GM23338 (cell line): ENCODE results near the gene HK1. TPM values are rescaled to one million over a fixed set of nuclear protein-coding genes. Genes with fewer than 3 reads are reported as not detected.

Source experiments
- ATAC-seq: fragments of 200-7000 bp; cut with Tn5 transposase; 3 replicates; pipeline ENCODE4 v1.9.1; 2020
- DNase-seq: peaks from one replicate; pipeline ENCODE4 v3.0.0-alpha.2; 2015; ENCODE audit warnings: low spot score
- H2AFZ ChIP-seq: fragments of 200-600 bp; sonication (generic); 2 replicates; pipeline ENCODE4 v1.8.0; 2016; ENCODE audit warnings: antibody characterized with exemption, mild to moderate bottlenecking, moderate library complexity
- H3F3A ChIP-seq: fragments of 200-600 bp; sonication (generic); replicated peaks from 2 replicates; pipeline ENCODE4 v1.8.0; 2017; ENCODE audit warnings: antibody characterized with exemption, mixed run types, low read depth
- H3K27ac ChIP-seq: fragments of 200-600 bp; sonication (generic); 2 replicates; pipeline ENCODE4 v1.6.1; 2016; ENCODE audit warnings: low read depth
- H3K27me3 ChIP-seq: fragments of 200-600 bp; sonication (generic); 2 replicates; pipeline ENCODE4 v1.8.0; 2016; ENCODE audit warnings: mild to moderate bottlenecking, mixed run types, moderate library complexity; ENCODE audit not compliant: insufficient read depth
- H3K36me3 ChIP-seq: fragments of 200-600 bp; sonication (generic); 2 replicates; pipeline ENCODE4 v1.8.0; 2016; ENCODE audit warnings: mild to moderate bottlenecking; ENCODE audit not compliant: insufficient read depth
- H3K4me1 ChIP-seq: fragments of 200-600 bp; sonication (generic); 2 replicates; pipeline ENCODE4 v1.8.0; 2016; ENCODE audit warnings: mild to moderate bottlenecking, moderate library complexity; ENCODE audit not compliant: insufficient read depth
- H3K4me2 ChIP-seq: fragments of 200-600 bp; sonication (generic); 2 replicates; pipeline ENCODE4 v1.7.1; 2017; ENCODE audit warnings: mixed run types
- H3K4me3 ChIP-seq: fragments of 200-600 bp; sonication (generic); 2 replicates; pipeline ENCODE4 v1.6.1; 2016; ENCODE audit warnings: mixed run types
- H3K79me2 ChIP-seq: fragments of 200-600 bp; sonication (generic); replicated peaks from 2 replicates; pipeline ENCODE4 v1.8.0; 2017; ENCODE audit warnings: mild to moderate bottlenecking; ENCODE audit not compliant: insufficient read depth
- H3K9me2 ChIP-seq: fragments of 200-600 bp; sonication (generic); 2 replicates; pipeline ENCODE4 v1.8.0; 2017; ENCODE audit not compliant: insufficient read depth
- H4K20me1 ChIP-seq: fragments of 200-600 bp; sonication (generic); replicated peaks from 2 replicates; pipeline ENCODE4 v1.8.0; 2017; ENCODE audit warnings: mild to moderate bottlenecking; ENCODE audit not compliant: insufficient read depth
- H3K27ac Mint-ChIP-seq: 2 replicates; pipeline ENCODE4 v1.8.0; 2020; ENCODE audit warnings: inconsistent platforms, mild to moderate bottlenecking, moderate library complexity, mixed read lengths
- H3K27me3 Mint-ChIP-seq: 3 replicates; pipeline ENCODE4 v1.8.0; 2022; ENCODE audit warnings: low read depth, mild to moderate bottlenecking, moderate library complexity, mixed read lengths, inconsistent platforms; ENCODE audit not compliant: insufficient read depth, poor library complexity
- H3K36me3 Mint-ChIP-seq: 3 replicates; pipeline ENCODE4 v1.8.0; 2021; ENCODE audit warnings: low read depth, mild to moderate bottlenecking, inconsistent platforms, moderate library complexity, mixed read lengths
- H3K4me1 Mint-ChIP-seq: 3 replicates; pipeline ENCODE4 v1.8.0; 2020; ENCODE audit warnings: mild to moderate bottlenecking, inconsistent platforms, mixed read lengths
- H3K4me3 Mint-ChIP-seq: 3 replicates; pipeline ENCODE4 v1.8.0; 2021; ENCODE audit warnings: moderate library complexity, mild to moderate bottlenecking, inconsistent platforms, mixed read lengths
- H3K9me3 Mint-ChIP-seq: 3 replicates; pipeline ENCODE4 v1.8.0; 2020; ENCODE audit warnings: moderate library complexity, mild to moderate bottlenecking, inconsistent platforms, mixed read lengths
- CREB1 ChIP-seq: fragments of 250-450 bp; sonication (Bioruptor Pico); IDR thresholded peaks from 2 replicates; pipeline ENCODE4 v1.5.0; 2020; ENCODE audit warnings: low read depth, mild to moderate bottlenecking, moderate library complexity
- EZH2phosphoT487 ChIP-seq: fragments of 200-600 bp; sonication (generic); IDR thresholded peaks from one replicate; pipeline ENCODE4 v1.8.1; 2018; ENCODE audit warnings: antibody characterized with exemption; ENCODE audit not compliant: unreplicated experiment
- JUNB ChIP-seq: IDR thresholded peaks from one replicate; pipeline ENCODE4 v1.6.1; 2016; ENCODE audit warnings: antibody characterized with exemption; ENCODE audit not compliant: unreplicated experiment
- NANOG ChIP-seq: IDR thresholded peaks from 2 replicates; pipeline ENCODE4 v1.6.1; 2016; ENCODE audit warnings: antibody characterized with exemption, borderline replicate concordance
- POLR2AphosphoS5 ChIP-seq: IDR thresholded peaks from 2 replicates; pipeline ENCODE4 v1.6.1; 2016; ENCODE audit warnings: antibody characterized with exemption, low read depth
- STAT1 ChIP-seq: IDR thresholded peaks from one replicate; pipeline ENCODE4 v1.6.1; 2016; ENCODE audit warnings: antibody characterized with exemption; ENCODE audit not compliant: unreplicated experiment
- ZNF114 ChIP-seq: fragments of 250-450 bp; sonication (Bioruptor Pico); IDR thresholded peaks from 2 replicates; pipeline ENCODE4 v1.5.0; 2020; ENCODE audit warnings: mild to moderate bottlenecking, moderate library complexity
- ZNF331 ChIP-seq: fragments of 250-450 bp; sonication (Bioruptor Pico); IDR thresholded peaks from 2 replicates; pipeline ENCODE4 v1.5.0; 2020; ENCODE audit warnings: low read depth, mild to moderate bottlenecking, moderate library complexity
- polyA plus RNA-seq: library from polyadenylated mRNA; unstranded; fragments of >200 nt; fragmentation: Nextera tagmentation; extraction: Ambion mirVana; gene quantifications from 2 replicates; pipeline ENCODE4 v1.2.1, GENCODE V29; 2016
- total RNA-seq: library from RNA; depleted of rRNA; stranded (reverse); fragments of >200 nt; shearing (Covaris generic); gene quantifications from 2 replicates; pipeline ENCODE4 v1.2.3, GENCODE V29; 2014
- TF ChIP-seq, protein P1 (sequence below): IDR thresholded peaks from one replicate; pipeline ENCODE4 v1.6.1; 2018; ENCODE audit warnings: antibody characterized with exemption; ENCODE audit not compliant: unreplicated experiment
- TF ChIP-seq, protein P2 (sequence below), 2 experiments: fragments of 200-600 bp in 1 of 2; sonication (generic) in 1 of 2; conservative IDR thresholded peaks; 2 replicates each; pipeline versions ENCODE4 v1.5.1 to v1.6.1; 2016 to 2017; ENCODE audit warnings: antibody characterized with exemption in 2 of 2, low read depth in 2 of 2, mild to moderate bottlenecking in 2 of 2, moderate library complexity in 1 of 2
- TF ChIP-seq, protein P3 (sequence below): IDR thresholded peaks from 2 replicates; pipeline ENCODE4 v1.6.1; 2016; ENCODE audit warnings: antibody characterized with exemption

HK1 gene
- total and polyA plus RNA-seq, 2 experiments from 2014 or later: 76.6 to 229 TPM

GRCh38 chr10:69364232-69364940, 86.1 kb downstream of the HK1 start:
- no peak overlapping the region for H3K4me2 ChIP-seq
- Mint-ChIP-seq H3K9me3 (no peaks in the 10 kb centered on the region), H3K4me1 (peaks cover 27% of the 10 kb centered on the region), H3K27me3 (peaks cover 5% of the 10 kb centered on the region), H3K27ac (peak overlapping the region; percentile 52), H3K4me3 (no peak overlapping the region), H3K36me3 (peaks cover 55% of the 10 kb centered on the region)
- no peak overlapping the region for H3K27ac ChIP-seq
- ATAC-seq (no peak), DNase-seq (no peak)
- H3K4me1 ChIP-seq: peaks cover 10% of the 10 kb centered on the region
- H3K27me3 ChIP-seq: no peaks in the 10 kb centered on the region
- no peak for TF ChIP-seq CREB1
- TF ChIP-seq, protein P1, sequence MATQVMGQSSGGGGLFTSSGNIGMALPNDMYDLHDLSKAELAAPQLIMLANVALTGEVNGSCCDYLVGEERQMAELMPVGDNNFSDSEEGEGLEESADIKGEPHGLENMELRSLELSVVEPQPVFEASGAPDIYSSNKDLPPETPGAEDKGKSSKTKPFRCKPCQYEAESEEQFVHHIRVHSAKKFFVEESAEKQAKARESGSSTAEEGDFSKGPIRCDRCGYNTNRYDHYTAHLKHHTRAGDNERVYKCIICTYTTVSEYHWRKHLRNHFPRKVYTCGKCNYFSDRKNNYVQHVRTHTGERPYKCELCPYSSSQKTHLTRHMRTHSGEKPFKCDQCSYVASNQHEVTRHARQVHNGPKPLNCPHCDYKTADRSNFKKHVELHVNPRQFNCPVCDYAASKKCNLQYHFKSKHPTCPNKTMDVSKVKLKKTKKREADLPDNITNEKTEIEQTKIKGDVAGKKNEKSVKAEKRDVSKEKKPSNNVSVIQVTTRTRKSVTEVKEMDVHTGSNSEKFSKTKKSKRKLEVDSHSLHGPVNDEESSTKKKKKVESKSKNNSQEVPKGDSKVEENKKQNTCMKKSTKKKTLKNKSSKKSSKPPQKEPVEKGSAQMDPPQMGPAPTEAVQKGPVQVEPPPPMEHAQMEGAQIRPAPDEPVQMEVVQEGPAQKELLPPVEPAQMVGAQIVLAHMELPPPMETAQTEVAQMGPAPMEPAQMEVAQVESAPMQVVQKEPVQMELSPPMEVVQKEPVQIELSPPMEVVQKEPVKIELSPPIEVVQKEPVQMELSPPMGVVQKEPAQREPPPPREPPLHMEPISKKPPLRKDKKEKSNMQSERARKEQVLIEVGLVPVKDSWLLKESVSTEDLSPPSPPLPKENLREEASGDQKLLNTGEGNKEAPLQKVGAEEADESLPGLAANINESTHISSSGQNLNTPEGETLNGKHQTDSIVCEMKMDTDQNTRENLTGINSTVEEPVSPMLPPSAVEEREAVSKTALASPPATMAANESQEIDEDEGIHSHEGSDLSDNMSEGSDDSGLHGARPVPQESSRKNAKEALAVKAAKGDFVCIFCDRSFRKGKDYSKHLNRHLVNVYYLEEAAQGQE: no peak
- TF ChIP-seq, protein P2, sequence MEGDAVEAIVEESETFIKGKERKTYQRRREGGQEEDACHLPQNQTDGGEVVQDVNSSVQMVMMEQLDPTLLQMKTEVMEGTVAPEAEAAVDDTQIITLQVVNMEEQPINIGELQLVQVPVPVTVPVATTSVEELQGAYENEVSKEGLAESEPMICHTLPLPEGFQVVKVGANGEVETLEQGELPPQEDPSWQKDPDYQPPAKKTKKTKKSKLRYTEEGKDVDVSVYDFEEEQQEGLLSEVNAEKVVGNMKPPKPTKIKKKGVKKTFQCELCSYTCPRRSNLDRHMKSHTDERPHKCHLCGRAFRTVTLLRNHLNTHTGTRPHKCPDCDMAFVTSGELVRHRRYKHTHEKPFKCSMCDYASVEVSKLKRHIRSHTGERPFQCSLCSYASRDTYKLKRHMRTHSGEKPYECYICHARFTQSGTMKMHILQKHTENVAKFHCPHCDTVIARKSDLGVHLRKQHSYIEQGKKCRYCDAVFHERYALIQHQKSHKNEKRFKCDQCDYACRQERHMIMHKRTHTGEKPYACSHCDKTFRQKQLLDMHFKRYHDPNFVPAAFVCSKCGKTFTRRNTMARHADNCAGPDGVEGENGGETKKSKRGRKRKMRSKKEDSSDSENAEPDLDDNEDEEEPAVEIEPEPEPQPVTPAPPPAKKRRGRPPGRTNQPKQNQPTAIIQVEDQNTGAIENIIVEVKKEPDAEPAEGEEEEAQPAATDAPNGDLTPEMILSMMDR (conservative IDR thresholded peaks at IDR 0.05; ENCODE audit: low read depth in 2 of 2): peak; percentile 22 to 36; a peak in 2 of 4 replicates
- H3K79me2 ChIP-seq: peaks cover 63% of the 10 kb centered on the region
- H4K20me1 ChIP-seq: peaks cover 15% of the 10 kb centered on the region
- H3K4me3 ChIP-seq: no peak overlapping the region
- no peaks in the 10 kb centered on the region for H3K9me2 ChIP-seq
- H3F3A ChIP-seq: peaks cover 8% of the 10 kb centered on the region; the same call in 1 of the 2 replicates
- peaks cover 17% of the 10 kb centered on the region for H3K36me3 ChIP-seq
- H2AFZ ChIP-seq: no peak overlapping the region

DNA sequence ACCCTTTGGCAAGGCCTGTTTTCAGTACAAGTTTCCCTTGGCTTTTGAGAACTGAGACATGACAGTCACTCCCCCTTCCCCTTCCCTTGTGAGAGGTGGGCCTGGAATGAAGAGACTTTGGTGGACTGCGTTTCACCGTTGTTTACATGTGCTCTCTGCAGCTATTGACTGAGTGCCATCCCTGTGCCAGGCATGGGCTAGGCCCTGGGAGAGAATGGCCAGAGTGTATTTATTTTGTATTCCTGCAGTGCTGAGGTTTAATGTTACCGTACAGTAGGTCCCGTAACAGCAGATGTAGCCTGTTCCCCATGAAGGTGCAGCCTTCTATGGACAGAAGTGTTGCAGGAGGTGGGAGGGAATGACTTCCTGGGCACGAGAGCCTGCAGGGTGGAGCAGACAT, 88.4 kb downstream of the HK1 start:
- no peak for ATAC-seq
- TF ChIP-seq CREB1 (no peak), STAT1 (no peak), ZNF114 (CRISPR knock-in tag) (no peak), ZNF331 (CRISPR knock-in tag) (no peak), NANOG (no peak), EZH2phosphoT487 (no peak), JUNB (no peak), POLR2AphosphoS5 (no peak)
- TF ChIP-seq, protein P2 (conservative IDR thresholded peaks at IDR 0.05; ENCODE audit: low read depth in 2 of 2): no peak
- TF ChIP-seq, protein P3, sequence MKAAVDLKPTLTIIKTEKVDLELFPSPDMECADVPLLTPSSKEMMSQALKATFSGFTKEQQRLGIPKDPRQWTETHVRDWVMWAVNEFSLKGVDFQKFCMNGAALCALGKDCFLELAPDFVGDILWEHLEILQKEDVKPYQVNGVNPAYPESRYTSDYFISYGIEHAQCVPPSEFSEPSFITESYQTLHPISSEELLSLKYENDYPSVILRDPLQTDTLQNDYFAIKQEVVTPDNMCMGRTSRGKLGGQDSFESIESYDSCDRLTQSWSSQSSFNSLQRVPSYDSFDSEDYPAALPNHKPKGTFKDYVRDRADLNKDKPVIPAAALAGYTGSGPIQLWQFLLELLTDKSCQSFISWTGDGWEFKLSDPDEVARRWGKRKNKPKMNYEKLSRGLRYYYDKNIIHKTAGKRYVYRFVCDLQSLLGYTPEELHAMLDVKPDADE: no peak
- Histone ChIP-seq H3K36me3 (peaks cover 32% of the 10 kb centered on the region), H3K4me3 (no peak overlapping the region), H3K27me3 (no peaks in the 10 kb centered on the region), H2AFZ (no peak overlapping the region), H3K79me2 (peaks cover 64% of the 10 kb centered on the region), H4K20me1 (peaks cover 19% of the 10 kb centered on the region), H3K4me1 (no peaks in the 10 kb centered on the region; the same call in 1 of the 2 replicates), H3F3A (0 out of 2 replicates have a peak, but pooled peaks cover 8% of the 10 kb centered on the region), H3K4me2 (no peak overlapping the region), H3K9me2 (no peaks in the 10 kb centered on the region), H3K27ac (0 out of 2 replicates have a peak overlapping the region, but pooled peaks have one; percentile 66)
- Mint-ChIP-seq H3K4me3 (no peak overlapping the region), H3K36me3 (peaks cover 64% of the 10 kb centered on the region), H3K27ac (no peak overlapping the region), H3K4me1 (peaks cover 10% of the 10 kb centered on the region), H3K9me3 (no peaks in the 10 kb centered on the region), H3K27me3 (peaks cover 5% of the 10 kb centered on the region)
- no peak for DNase-seq
